NCI-H2227 (cell line): ENCODE results near the gene SLF2.

ENCODE experiments used
- DNase-seq: peaks from one replicate; lab custom pipeline; 2025; ENCODE audit not compliant: unreplicated experiment; lab: John Stamatoyannopoulos, UW

The SLF2 gene

GRCh38 chr10:100978121-100978900 lies 65.5 kb downstream of the SLF2 start:
- DNase-seq = no peak

- no peak for DNase-seq
Observed at GRCh38 chr10:100978901-100979195, 66.1 kb downstream of the SLF2 start.

GRCh38 chr10:100979791-100980272 lies 67.1 kb downstream of the SLF2 start:
- no peak for DNase-seq

GRCh38 chr10:100980311-100980710 lies 67.5 kb downstream of the SLF2 start:
- no peak for DNase-seq

- DNase-seq = no peak
Observed at GRCh38 chr10:100980711-100981110, 67.9 kb downstream of the SLF2 start.

- no peak for DNase-seq
Observed at GRCh38 chr10:100981178-100981772, 68.5 kb downstream of the SLF2 start.

GRCh38 chr10:100982916-100983830 lies 70.4 kb downstream of the SLF2 start:
- no peak for DNase-seq

- no peak for DNase-seq
Observed at GRCh38 chr10:100983868-100984671, 71.3 kb downstream of the SLF2 start.

- DNase-seq = no peak
Observed at GRCh38 chr10:100984672-100985177, 72.0 kb downstream of the SLF2 start.

GRCh38 chr10:100985336-100985735 lies 72.6 kb downstream of the SLF2 start:
- no peak for DNase-seq

GRCh38 chr10:100986623-100986951 lies 73.8 kb downstream of the SLF2 start:
- no peak for DNase-seq

- peak; percentile 84 for DNase-seq
Observed at GRCh38 chr10:100986952-100987684, 74.4 kb downstream of the SLF2 start, which contains the start of the genes MRPL43 and TWNK. Gene MRPL43, minus strand, starts transcription at chr10:100987497. Its CDS starts 54 bp downstream, at chr10:100987443. Gene TWNK, plus strand, starts transcription at chr10:100987543. Its CDS starts 668 bp downstream, at chr10:100988211.

- no peak for DNase-seq
Observed at GRCh38 chr10:100987685-100988049, 74.9 kb downstream of the SLF2 start.

GRCh38 chr10:100988166-100988565 lies 75.4 kb downstream of the SLF2 start:
- DNase-seq = no peak

GRCh38 chr10:100989088-100989487 lies 76.3 kb downstream of the SLF2 start:
- no peak for DNase-seq

- peak; percentile 48 for DNase-seq
Observed at GRCh38 chr10:100993986-100994708, 81.4 kb downstream of the SLF2 start.

- no peak for DNase-seq
Observed at GRCh38 chr10:100995181-100995580, 82.4 kb downstream of the SLF2 start.

GRCh38 chr10:100996678-100997359 lies 84.1 kb downstream of the SLF2 start:
- DNase-seq = peak; percentile 39
